ENCODE data around the gene CYP27B1. TPM values are rescaled to one million over a fixed set of nuclear protein-coding genes. Genes with fewer than 3 reads are reported as not detected.
A peak's percentile ranks its signal among the peaks of the same experiment; 100 is the strongest.

The CYP27B1 gene
- total and polyA plus RNA-seq, 3 donors from 2014 or later: 2.2 to 30.2 (median 3.9) TPM

- H3K4me1 ChIP-seq: peaks cover 27% of the 10 kb centered on the region
- DNase-seq: no peak
Observed at GRCh38 chr12:57751432-57751787, 15.5 kb downstream of the CYP27B1 start.

GRCh38 chr12:57750561-57751431, 16.1 kb downstream of the CYP27B1 start:
- intact Hi-C loops (cut with DNase I; ENCODE audit: low total_unique reads): no loop called here
- Histone ChIP-seq H3K27me3 (no peaks in the 10 kb centered on the region), H3K4me3 (peak overlapping the region in 1 of 2 donors; percentile 80), H3K4me1 (peaks cover 20% of the 10 kb centered on the region), H3K9me3 (no peaks in the 10 kb centered on the region), H3K27ac (peak overlapping the region; percentile 81 to 87), H3K36me3 (ENCODE audit: low read depth, missing control alignments) (peaks cover 6% of the 10 kb centered on the region)
- no peak for TF ChIP-seq CTCF (IDR thresholded peaks at IDR 0.05)
- no peak for TF ChIP-seq POLR2A (IDR thresholded peaks at IDR 0.05)
- WGBS, 2 donors: 88% methylated on average over 15 of the region's 15 CpGs
- DNase-seq: no peak

More at GRCh38 chr12:57751432-57751787, 15.5 kb downstream of the CYP27B1 start:
- Histone ChIP-seq H3K27ac (peak overlapping the region; percentile 81 to 87), H3K4me3 (peak overlapping the region; percentile 70 to 80), H3K9me3 (no peaks in the 10 kb centered on the region), H3K27me3 (no peaks in the 10 kb centered on the region), H3K36me3 (ENCODE audit: low read depth, missing control alignments) (peaks cover 6% of the 10 kb centered on the region)
- intact Hi-C loops (cut with DNase I; ENCODE audit: low total_unique reads): no loop called here
- 10 to 14% methylated on average over 8 of the region's 8 CpGs for WGBS, 2 donors
- TF ChIP-seq POLR2A (IDR thresholded peaks at IDR 0.05) (no peak), CTCF (IDR thresholded peaks at IDR 0.05) (no peak)

GRCh38 chr12:57749061-57749460, 17.8 kb downstream of the CYP27B1 start:
- 92 to 98% methylated on average over 5 of the region's 5 CpGs for WGBS, 2 donors
- no peak for DNase-seq
- Histone ChIP-seq H3K27me3 (no peaks in the 10 kb centered on the region), H3K9me3 (no peaks in the 10 kb centered on the region), H3K4me3 (no peak overlapping the region), H3K4me1 (peaks cover 17% of the 10 kb centered on the region), H3K36me3 (ENCODE audit: low read depth, missing control alignments) (peaks cover 6% of the 10 kb centered on the region), H3K27ac (no peak overlapping the region)
- intact Hi-C loops (cut with DNase I; ENCODE audit: low total_unique reads): no loop called here
- TF ChIP-seq CTCF (IDR thresholded peaks at IDR 0.05) (no peak), POLR2A (IDR thresholded peaks at IDR 0.05) (no peak)

GRCh38 chr12:57746025-57746424, 20.9 kb downstream of the CYP27B1 start:
- intact Hi-C loops (cut with DNase I; ENCODE audit: low total_unique reads): no loop called here
- Histone ChIP-seq H3K36me3 (ENCODE audit: low read depth, missing control alignments) (peaks cover 6% of the 10 kb centered on the region), H3K27ac (peak overlapping the region; percentile 85 to 97), H3K9me3 (no peaks in the 10 kb centered on the region), H3K4me3 (no peak overlapping the region), H3K27me3 (no peaks in the 10 kb centered on the region), H3K4me1 (peaks cover 5% of the 10 kb centered on the region)
- WGBS, 2 donors: 66 to 70% methylated on average over 3 of the region's 3 CpGs
- no peak for DNase-seq
- TF ChIP-seq POLR2A (IDR thresholded peaks at IDR 0.05): no peak
- no peak for TF ChIP-seq CTCF (IDR thresholded peaks at IDR 0.05)
